Neuronal stem cell (in vitro differentiated cells): ENCODE measurements around the gene POU2AF1.

ENCODE experiments used
- DNase-seq: peaks from one replicate; pipeline ENCODE4 v3.0.0-alpha.2; 2013; ENCODE audit warnings: low spot score
- H2AFZ ChIP-seq: one replicate; pipeline ENCODE4 v1.6.1; 2013; ENCODE audit warnings: mild to moderate bottlenecking, low read length, inconsistent platforms
- H2AK5ac ChIP-seq: 2 replicates; pipeline ENCODE4 v1.6.1; 2013; ENCODE audit warnings: low read depth, mild to moderate bottlenecking, inconsistent platforms, low read length, moderate library complexity, mixed read lengths
- H2BK120ac ChIP-seq: 2 replicates; pipeline ENCODE4 v1.6.1; 2013; ENCODE audit warnings: low read depth, mild to moderate bottlenecking, inconsistent platforms, low read length, moderate library complexity, mixed read lengths
- H2BK12ac ChIP-seq: one replicate; pipeline ENCODE4 v1.6.1; 2013; ENCODE audit warnings: low read length, inconsistent platforms
- H2BK15ac ChIP-seq: 2 replicates; pipeline ENCODE4 v1.6.1; 2013; ENCODE audit warnings: mild to moderate bottlenecking, low read length, inconsistent platforms, mixed read lengths
- H2BK5ac ChIP-seq: one replicate; pipeline ENCODE4 v1.6.1; 2013; ENCODE audit warnings: inconsistent platforms, mild to moderate bottlenecking, low read length, moderate library complexity
- H3K14ac ChIP-seq: one replicate; pipeline ENCODE4 v1.6.1; 2013; ENCODE audit warnings: low read length, inconsistent platforms
- H3K18ac ChIP-seq: 2 replicates; pipeline ENCODE4 v1.6.1; 2013; ENCODE audit warnings: low read length, inconsistent platforms
- H3K23ac ChIP-seq: 2 replicates; pipeline ENCODE4 v1.6.1; 2013; ENCODE audit warnings: low read depth, mild to moderate bottlenecking, mixed read lengths, low read length, inconsistent platforms; ENCODE audit not compliant: poor library complexity
- H3K27ac ChIP-seq: replicated peaks from 3 replicates; pipeline ENCODE4 v1.5.1; 2013; ENCODE audit warnings: low read length, inconsistent platforms
- H3K27me3 ChIP-seq, 3 experiments: 2 replicates each; pipeline ENCODE4 v1.6.1; 2013; ENCODE audit warnings: low read length in 3 of 3, mild to moderate bottlenecking in 2 of 3, inconsistent platforms in 1 of 3, low read depth in 1 of 3, mixed read lengths in 1 of 3, moderate library complexity in 1 of 3; ENCODE audit not compliant: control insufficient read depth in 3 of 3, insufficient read depth in 3 of 3
- H3K36me3 ChIP-seq, 2 donors: replicated peaks in 1 of 2; 2 replicates each; pipeline ENCODE4 v1.6.1; 2013; ENCODE audit warnings: low read length in 2 of 2; ENCODE audit not compliant: control insufficient read depth in 2 of 2, insufficient read depth in 2 of 2
- H3K4ac ChIP-seq: 2 replicates; pipeline ENCODE4 v1.6.1; 2013; ENCODE audit warnings: inconsistent platforms, mild to moderate bottlenecking, low read length, moderate library complexity
- H3K4me1 ChIP-seq, 2 donors: 1 replicate in 1 of 2; 2 replicates in 1 of 2; pipeline ENCODE4 v1.6.1; 2013; ENCODE audit warnings: low read length in 2 of 2, low read depth in 1 of 2; ENCODE audit not compliant: control insufficient read depth in 2 of 2, insufficient read depth in 1 of 2
- H3K4me2 ChIP-seq: one replicate; pipeline ENCODE4 v1.6.1; 2013; ENCODE audit warnings: mild to moderate bottlenecking, low read length, inconsistent platforms; ENCODE audit not compliant: insufficient read depth, poor library complexity, severe bottlenecking
- H3K4me3 ChIP-seq, 2 donors: 2 replicates each; pipeline ENCODE4 v1.5.1; 2013; ENCODE audit warnings: low read length in 2 of 2, mild to moderate bottlenecking in 2 of 2, inconsistent platforms in 1 of 2, moderate library complexity in 1 of 2
- H3K79me1 ChIP-seq: one replicate; pipeline ENCODE4 v1.6.1; 2013; ENCODE audit warnings: low read depth, mild to moderate bottlenecking, inconsistent platforms, low read length, moderate library complexity
- H3K9ac ChIP-seq: one replicate; pipeline ENCODE4 v1.6.1; 2013; ENCODE audit warnings: mild to moderate bottlenecking, low read depth, low read length, inconsistent platforms; ENCODE audit not compliant: poor library complexity
- H3K9me3 ChIP-seq, 2 donors: replicated peaks in 1 of 2; 2 replicates each; pipeline versions ENCODE3 to v1.6.1; 2013; ENCODE audit warnings: low read length in 2 of 2, mild to moderate bottlenecking in 2 of 2, inconsistent platforms in 1 of 2, low read depth in 1 of 2, mixed read lengths in 1 of 2, moderate library complexity in 1 of 2; ENCODE audit not compliant: control insufficient read depth in 2 of 2, insufficient read depth in 1 of 2
- H4K8ac ChIP-seq: one replicate; pipeline ENCODE4 v1.6.1; 2013; ENCODE audit warnings: low read depth, mild to moderate bottlenecking, inconsistent platforms, low read length, moderate library complexity
- H4K91ac ChIP-seq: one replicate; pipeline ENCODE4 v1.6.1; 2013; ENCODE audit warnings: low read length, low read depth, mild to moderate bottlenecking, inconsistent platforms; ENCODE audit not compliant: poor library complexity
- WGBS, 2 donors: extraction: QIAGEN DNeasy Blood & Tissue Kit; methylation state at CpG; one replicate each; pipeline ENCODE4 v1.1.7; 2013; ENCODE audit warnings: missing lambda C conversion rate in 2 of 2, mixed read lengths in 1 of 2; ENCODE audit not compliant: insufficient read length in 2 of 2, insufficient replicate concordance in 1 of 2; ENCODE audit errors: extremely low coverage in 2 of 2; 5-methylcytosine and 5-hydroxymethylcytosine counted together

Gene POU2AF1

GRCh38 chr11:111423250-111423615 is 44.2 kb upstream of the POU2AF1 start:
- H4K8ac ChIP-seq = no peak overlapping the region
- no peak overlapping the region for H3K9ac ChIP-seq
- DNase-seq = no peak
- H3K79me1 ChIP-seq = no peaks in the 10 kb centered on the region
- H3K18ac ChIP-seq = no peak overlapping the region
- H2AFZ ChIP-seq = no peak overlapping the region
- no peaks in the 10 kb centered on the region for H3K9me3 ChIP-seq
- peaks cover 0 to 3% (median 0%) of the 10 kb centered on the region in 3 experiments for H3K27me3 ChIP-seq
- H3K4me2 ChIP-seq = no peak overlapping the region
- no peak overlapping the region for H3K14ac ChIP-seq
- no peak overlapping the region for H2BK120ac ChIP-seq
- no peak overlapping the region for H2BK5ac ChIP-seq
- no peak overlapping the region for H4K91ac ChIP-seq
- no peak overlapping the region for H3K27ac ChIP-seq
- H2BK15ac ChIP-seq = no peak overlapping the region
- H3K36me3 ChIP-seq = no peaks in the 10 kb centered on the region
- WGBS, 2 donors = no CpG with 5 or more reads among the region's 1 CpG
- no peak overlapping the region for H3K4me3 ChIP-seq
- H3K4me1 ChIP-seq = no peaks in the 10 kb centered on the region
- no peak overlapping the region for H3K4ac ChIP-seq
- no peak overlapping the region for H2AK5ac ChIP-seq
- no peak overlapping the region for H2BK12ac ChIP-seq
- no peak overlapping the region for H3K23ac ChIP-seq

- Histone ChIP-seq H3K4ac (no peak overlapping the region), H3K27ac (no peak overlapping the region), H3K79me1 (no peaks in the 10 kb centered on the region), H3K18ac (no peak overlapping the region), H4K8ac (no peak overlapping the region), H3K4me2 (no peak overlapping the region), H2AK5ac (no peak overlapping the region), H3K9ac (peak overlapping the region; percentile 18), H3K36me3 (no peaks in the 10 kb centered on the region), H3K23ac (peak overlapping the region; percentile 9), H3K27me3 (peaks cover 0 to 3% (median 0%) of the 10 kb centered on the region in 3 experiments), H3K9me3 (no peaks in the 10 kb centered on the region), H3K4me3 (no peak overlapping the region), H2BK120ac (no peak overlapping the region), H3K4me1 (peaks cover 0 to 2% of the 10 kb centered on the region in 2 donors), H2BK12ac (no peak overlapping the region), H2BK5ac (no peak overlapping the region), H4K91ac (no peak overlapping the region), H2BK15ac (no peak overlapping the region), H3K14ac (no peak overlapping the region), H2AFZ (no peak overlapping the region)
- peak; percentile 61 for DNase-seq
- no CpG with 5 or more reads among the region's 12 CpGs for WGBS, 2 donors
Observed at GRCh38 chr11:111422494-111423249, 43.6 kb upstream of the POU2AF1 start.

- DNase-seq = no peak
Observed at GRCh38 chr11:111421251-111421650, 42.2 kb upstream of the POU2AF1 start.

GRCh38 chr11:111419641-111420327 is 40.7 kb upstream of the POU2AF1 start:
- H3K4me3 ChIP-seq = no peak overlapping the region
- H3K4me2 ChIP-seq = no peak overlapping the region
- DNase-seq = no peak
- H2AFZ ChIP-seq = no peak overlapping the region
- no peak overlapping the region for H2BK120ac ChIP-seq
- no peak overlapping the region for H2BK15ac ChIP-seq
- H3K4me1 ChIP-seq = peaks cover 0 to 9% of the 10 kb centered on the region in 2 donors
- H4K8ac ChIP-seq = no peak overlapping the region
- H4K91ac ChIP-seq = no peak overlapping the region
- H3K27ac ChIP-seq = no peak overlapping the region
- H2BK5ac ChIP-seq = no peak overlapping the region
- H3K14ac ChIP-seq = no peak overlapping the region
- H3K23ac ChIP-seq = no peak overlapping the region
- no peaks in the 10 kb centered on the region for H3K27me3 ChIP-seq
- H3K79me1 ChIP-seq = no peaks in the 10 kb centered on the region
- H3K36me3 ChIP-seq = no peaks in the 10 kb centered on the region
- H2BK12ac ChIP-seq = no peak overlapping the region
- WGBS, 2 donors = no CpG with 5 or more reads among the region's 5 CpGs
- H3K18ac ChIP-seq = no peak overlapping the region
- no peak overlapping the region for H2AK5ac ChIP-seq
- H3K9ac ChIP-seq = no peak overlapping the region
- H3K9me3 ChIP-seq = no peaks in the 10 kb centered on the region
- H3K4ac ChIP-seq = no peak overlapping the region

More at GRCh38 chr11:111421251-111421650, 42.2 kb upstream of the POU2AF1 start:
- Histone ChIP-seq H2BK15ac (no peak overlapping the region), H3K18ac (no peak overlapping the region), H3K23ac (no peak overlapping the region), H2BK120ac (no peak overlapping the region), H2BK5ac (no peak overlapping the region), H3K14ac (no peak overlapping the region), H3K27ac (no peak overlapping the region), H2AK5ac (no peak overlapping the region), H3K4me3 (no peak overlapping the region), H3K79me1 (no peaks in the 10 kb centered on the region), H3K9ac (no peak overlapping the region), H3K4me2 (no peak overlapping the region), H3K4ac (no peak overlapping the region), H3K36me3 (no peaks in the 10 kb centered on the region), H4K8ac (no peak overlapping the region), H3K4me1 (peaks cover 0 to 9% of the 10 kb centered on the region in 2 donors), H3K27me3 (no peaks in the 10 kb centered on the region), H2BK12ac (no peak overlapping the region), H3K9me3 (no peaks in the 10 kb centered on the region), H2AFZ (no peak overlapping the region), H4K91ac (no peak overlapping the region)
- WGBS, 2 donors = no CpG with 5 or more reads among the region's 5 CpGs
